Choroid plexus epithelial cell (primary cell): Measurements from ENCODE around the gene ALG2.

Experiments used
- DNase-seq: peaks from one replicate; pipeline ENCODE4 v3.0.0-alpha.2; 2010; ENCODE audit warnings: low read depth
- H3K4me3 ChIP-seq: 2 replicates; pipeline ENCODE4 v1.5.1; 2011; ENCODE audit warnings: low read depth, mild to moderate bottlenecking, control low read depth, low read length, moderate library complexity
- TF ChIP-seq, protein P1 (sequence below): conservative IDR thresholded peaks from 2 replicates; pipeline ENCODE4 v1.5.1; 2011; ENCODE audit warnings: low read depth, mild to moderate bottlenecking, control low read depth, inconsistent platforms, low read length, moderate library complexity

Gene ALG2

DNA sequence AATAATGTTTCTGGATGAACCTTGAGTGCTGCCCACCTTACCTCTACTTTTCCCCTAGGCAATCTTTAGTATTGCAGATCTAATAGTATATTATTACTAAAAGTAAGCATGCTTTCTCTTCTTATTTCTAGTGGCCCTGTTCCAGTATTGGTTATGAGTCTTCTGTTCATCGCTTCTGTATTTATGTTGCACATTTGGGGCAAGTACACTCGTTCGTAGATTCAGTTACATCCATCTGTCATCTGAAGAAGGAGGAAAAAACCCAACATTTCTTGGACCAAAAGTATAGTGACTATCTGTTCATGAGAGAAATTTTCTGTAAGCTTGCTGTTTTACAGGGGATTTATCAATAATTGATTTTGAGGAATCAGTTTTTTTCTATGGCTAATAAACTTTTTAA is 8.5 kb upstream of the ALG2 start:
- H3K4me3 ChIP-seq: no peak overlapping the region
- no peak for DNase-seq
- TF ChIP-seq, protein P1, sequence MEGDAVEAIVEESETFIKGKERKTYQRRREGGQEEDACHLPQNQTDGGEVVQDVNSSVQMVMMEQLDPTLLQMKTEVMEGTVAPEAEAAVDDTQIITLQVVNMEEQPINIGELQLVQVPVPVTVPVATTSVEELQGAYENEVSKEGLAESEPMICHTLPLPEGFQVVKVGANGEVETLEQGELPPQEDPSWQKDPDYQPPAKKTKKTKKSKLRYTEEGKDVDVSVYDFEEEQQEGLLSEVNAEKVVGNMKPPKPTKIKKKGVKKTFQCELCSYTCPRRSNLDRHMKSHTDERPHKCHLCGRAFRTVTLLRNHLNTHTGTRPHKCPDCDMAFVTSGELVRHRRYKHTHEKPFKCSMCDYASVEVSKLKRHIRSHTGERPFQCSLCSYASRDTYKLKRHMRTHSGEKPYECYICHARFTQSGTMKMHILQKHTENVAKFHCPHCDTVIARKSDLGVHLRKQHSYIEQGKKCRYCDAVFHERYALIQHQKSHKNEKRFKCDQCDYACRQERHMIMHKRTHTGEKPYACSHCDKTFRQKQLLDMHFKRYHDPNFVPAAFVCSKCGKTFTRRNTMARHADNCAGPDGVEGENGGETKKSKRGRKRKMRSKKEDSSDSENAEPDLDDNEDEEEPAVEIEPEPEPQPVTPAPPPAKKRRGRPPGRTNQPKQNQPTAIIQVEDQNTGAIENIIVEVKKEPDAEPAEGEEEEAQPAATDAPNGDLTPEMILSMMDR: no peak

DNA sequence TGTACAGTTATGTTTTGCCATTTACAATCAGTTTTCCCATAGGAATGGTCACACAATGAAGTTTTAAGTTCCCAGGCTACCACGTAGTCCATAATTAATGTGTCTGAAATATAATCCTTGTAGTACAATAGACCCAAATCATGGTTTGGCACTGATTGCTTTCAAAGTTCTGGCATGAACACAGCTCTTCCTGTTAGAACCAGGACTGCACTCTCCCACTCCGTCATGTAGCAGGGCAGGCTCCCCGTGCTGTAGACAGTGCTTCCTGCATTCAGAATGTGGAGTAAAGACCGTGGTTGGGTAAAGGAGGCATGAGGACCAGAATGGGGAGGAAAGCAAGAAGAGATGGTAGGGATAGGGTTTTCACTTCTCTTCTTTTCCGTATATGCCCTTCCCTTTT is 4.3 kb upstream of the ALG2 start:
- TF ChIP-seq, protein P1: no peak
- no peak overlapping the region for H3K4me3 ChIP-seq
- DNase-seq: no peak

DNA sequence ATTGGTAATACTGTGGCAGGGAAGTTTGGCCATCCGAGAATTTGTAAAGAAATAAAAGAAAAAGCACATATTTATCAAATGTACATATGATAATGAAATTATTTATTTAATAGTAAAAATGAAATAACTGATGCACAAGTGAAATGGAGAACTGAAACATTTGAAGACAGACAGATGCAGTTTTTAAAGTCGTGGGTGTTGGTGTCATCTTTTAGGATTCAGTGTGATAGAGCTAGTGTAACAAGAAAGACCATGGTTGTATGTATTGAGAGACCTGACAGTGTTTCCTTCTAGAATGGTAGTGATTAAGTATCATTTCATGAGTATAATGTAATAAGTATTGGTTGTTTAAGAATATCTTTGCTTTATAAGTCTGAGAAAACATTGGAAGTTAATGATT is 2.7 kb upstream of the ALG2 start:
- no peak for DNase-seq
- H3K4me3 ChIP-seq: no peak overlapping the region

DNA sequence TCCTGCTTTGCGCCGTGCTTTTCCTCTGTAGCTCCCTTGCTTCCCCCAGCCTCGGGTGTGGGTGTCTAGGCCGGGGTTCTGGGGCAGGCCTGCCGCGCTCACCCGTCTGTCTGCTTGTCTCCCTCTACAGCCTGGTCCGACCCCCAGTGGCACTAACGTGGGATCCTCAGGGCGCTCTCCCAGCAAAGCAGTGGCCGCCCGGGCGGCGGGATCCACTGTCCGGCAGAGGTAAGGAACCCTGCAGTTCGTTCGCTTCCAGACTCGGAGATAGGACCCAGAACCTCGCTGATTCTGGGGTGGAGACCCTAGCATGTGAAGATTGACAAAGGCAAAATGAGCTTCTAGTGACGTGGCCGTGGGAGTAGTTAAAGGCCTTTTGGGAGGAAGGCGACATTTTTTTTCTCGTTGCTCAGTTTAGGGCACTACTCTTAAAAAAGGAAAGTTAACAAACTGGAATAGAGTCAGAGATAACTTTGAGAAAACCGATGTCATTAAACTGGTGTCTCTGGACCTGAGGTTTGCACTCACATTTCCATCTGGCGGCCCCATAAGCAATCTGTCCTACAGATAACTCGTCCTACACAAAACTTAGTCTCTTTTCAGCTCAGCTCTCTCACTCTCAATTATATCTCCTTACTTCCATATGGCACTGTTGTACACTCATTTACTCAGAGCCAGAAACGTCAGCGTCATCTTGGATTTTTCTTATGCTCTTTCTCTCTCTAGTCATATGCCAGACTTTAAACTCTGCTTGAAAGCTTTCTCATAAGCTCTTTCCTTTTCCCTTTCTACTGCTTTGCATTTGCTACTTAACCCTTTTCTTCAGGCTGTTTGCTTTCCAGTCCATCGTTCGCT is 901 bp upstream of the ALG2 start:
- peak overlapping the region; percentile 100 for H3K4me3 ChIP-seq
- peak; percentile 27 for DNase-seq
- TF ChIP-seq, protein P1: no peak

More for the DNA sequence above, 2.7 kb upstream of the ALG2 start:
- TF ChIP-seq, protein P1: no peak

DNA sequence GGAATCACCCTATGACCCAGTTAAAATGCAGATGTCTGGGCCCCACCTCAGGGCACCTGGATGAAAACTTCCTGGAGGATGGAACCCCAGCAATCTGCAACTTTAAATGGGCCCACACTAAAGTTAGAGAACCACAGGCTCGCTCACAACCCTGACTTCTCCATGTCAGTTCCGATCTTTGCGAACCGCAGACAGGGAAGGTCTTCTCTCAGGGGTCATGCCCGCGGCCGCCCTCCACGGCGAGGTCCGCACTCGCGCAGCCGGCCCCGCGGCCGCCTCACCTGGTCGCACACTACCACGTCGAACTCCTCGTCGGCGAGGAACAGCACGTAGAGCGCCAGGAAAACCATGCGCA is 499 bp downstream of the ALG2 start:
- no peak for DNase-seq
- TF ChIP-seq, protein P1: no peak
- H3K4me3 ChIP-seq: peak overlapping the region; percentile 100

DNA sequence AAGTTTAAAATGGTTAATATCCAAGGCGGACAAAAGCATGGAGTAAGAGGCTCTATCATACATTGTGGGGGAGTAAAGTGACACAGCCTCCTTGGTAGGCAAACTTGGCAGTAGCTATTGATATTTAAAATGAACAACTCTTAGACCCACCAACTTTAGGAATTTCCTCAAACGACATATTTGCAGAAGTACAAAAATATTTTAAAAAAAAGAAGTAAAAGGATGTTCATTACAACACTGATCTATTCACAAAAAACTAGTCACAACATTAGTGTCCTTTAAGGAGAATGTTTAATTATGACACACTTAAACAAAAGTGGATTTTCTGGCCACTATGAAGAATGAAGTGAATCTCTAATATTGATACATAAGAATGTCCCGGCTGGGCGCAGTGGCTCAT is 1.7 kb downstream of the ALG2 start:
- no peak for DNase-seq
- TF ChIP-seq, protein P1: no peak
- no peak overlapping the region for H3K4me3 ChIP-seq

DNA sequence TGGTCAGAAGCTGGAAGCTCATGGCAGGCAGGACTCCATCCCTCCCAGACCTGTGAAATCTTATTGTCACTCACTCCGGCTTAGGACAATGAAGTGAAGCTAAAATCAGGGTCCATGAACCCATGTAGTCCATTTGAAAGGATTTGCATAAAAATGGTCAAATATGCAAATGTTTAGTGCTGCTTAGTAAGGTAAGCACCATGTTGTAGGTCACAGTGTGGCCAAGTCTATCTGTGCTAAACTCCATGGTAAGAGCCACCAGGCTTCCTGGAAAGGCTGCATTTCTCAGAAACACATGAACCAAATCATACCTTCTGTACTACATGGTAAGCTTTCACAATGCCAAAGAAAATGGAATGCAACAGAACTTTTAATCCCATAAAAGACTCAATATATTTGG is 5.7 kb downstream of the ALG2 start:
- H3K4me3 ChIP-seq: no peak overlapping the region
- no peak for DNase-seq
- TF ChIP-seq, protein P1: no peak
